Esophagus muscularis mucosa (tissue), 4 donors: Measurements from ENCODE around the gene MID1. TPM values are rescaled to one million over a fixed set of nuclear protein-coding genes. Genes with fewer than 3 reads are reported as not detected.

Source experiments
- DNase-seq: peaks from one replicate; pipeline ENCODE4 v3.0.0-alpha.2; 2017; ENCODE audit errors: extremely low spot score
- H3K27ac ChIP-seq, 4 donors: fragments of 200-600 bp; sonication (generic); replicated peaks in 1 of 4; 1 replicate in 3 of 4; 2 replicates in 1 of 4; pipeline ENCODE4 v1.5.1; 2016 to 2019; ENCODE audit warnings: mild to moderate bottlenecking in 1 of 4
- H3K27me3 ChIP-seq, 4 donors: fragments of 200-600 bp; sonication (generic); one replicate each; pipeline versions ENCODE4 v1.5.1 to v1.6.0; 2016 to 2019
- H3K36me3 ChIP-seq, 4 donors: fragments of 200-600 bp; sonication (generic); one replicate each; pipeline ENCODE4 v1.5.1; 2016 to 2019
- H3K4me1 ChIP-seq, 4 donors: fragments of 200-600 bp; sonication (generic); one replicate each; pipeline ENCODE4 v1.5.1; 2016 to 2019
- H3K4me3 ChIP-seq, 4 donors: fragments of 200-600 bp; sonication (generic); 1 replicate in 2 of 4; 2 replicates in 2 of 4; pipeline ENCODE4 v1.5.1; 2016 to 2019; ENCODE audit warnings: mild to moderate bottlenecking in 4 of 4, moderate library complexity in 1 of 4
- H3K9me3 ChIP-seq, 4 donors: fragments of 200-600 bp; sonication (generic); 1 replicate in 3 of 4; 2 replicates in 1 of 4; pipeline ENCODE4 v1.5.1; 2016 to 2019
- EP300 ChIP-seq: sonication (generic); formaldehyde crosslinking; IDR thresholded peaks from one replicate; pipeline ENCODE4 v1.6.1; 2017; ENCODE audit warnings: antibody characterized with exemption
- POLR2A ChIP-seq: fragments of 450-650 bp; IDR thresholded peaks from one replicate; pipeline ENCODE4 v1.6.1; 2017; ENCODE audit warnings: antibody characterized with exemption, moderate library complexity, mild to moderate bottlenecking, low read depth
- POLR2AphosphoS5 ChIP-seq, 2 donors: sonication (generic); formaldehyde crosslinking; IDR thresholded peaks; one replicate each; pipeline ENCODE4 v1.6.1; 2017; ENCODE audit warnings: antibody characterized with exemption in 2 of 2
- WGBS: methylation state at CpG from one replicate; pipeline ENCODE4 v1.1.5; 2018; 5-methylcytosine and 5-hydroxymethylcytosine counted together
- intact Hi-C: fragments of 100-400 bp; cut with DNase I; formaldehyde crosslinking; loops from one replicate; pipeline ENCODE4 v1.15.1; 2023
- total RNA-seq, 4 donors: library from RNA; depleted of rRNA; stranded (reverse); fragments of >200 nt; gene quantifications; one replicate each; pipeline versions ENCODE4 v1.1.0 to v1.2.1, GENCODE V29; 2016
- TF ChIP-seq, protein P1 (sequence below), 3 experiments: fragments of 200-600 bp in 2 of 3; fragments of 450-650 bp in 1 of 3; sonication (generic) in 2 of 3; IDR thresholded peaks; one replicate each; pipeline ENCODE4 v1.5.1; 2017 to 2019; ENCODE audit warnings: antibody characterized with exemption in 3 of 3, mild to moderate bottlenecking in 2 of 3, moderate library complexity in 1 of 3

Gene MID1
- total RNA-seq, 4 donors from 2014 or later = 11.2 to 22.0 (median 16.2) TPM

DNA sequence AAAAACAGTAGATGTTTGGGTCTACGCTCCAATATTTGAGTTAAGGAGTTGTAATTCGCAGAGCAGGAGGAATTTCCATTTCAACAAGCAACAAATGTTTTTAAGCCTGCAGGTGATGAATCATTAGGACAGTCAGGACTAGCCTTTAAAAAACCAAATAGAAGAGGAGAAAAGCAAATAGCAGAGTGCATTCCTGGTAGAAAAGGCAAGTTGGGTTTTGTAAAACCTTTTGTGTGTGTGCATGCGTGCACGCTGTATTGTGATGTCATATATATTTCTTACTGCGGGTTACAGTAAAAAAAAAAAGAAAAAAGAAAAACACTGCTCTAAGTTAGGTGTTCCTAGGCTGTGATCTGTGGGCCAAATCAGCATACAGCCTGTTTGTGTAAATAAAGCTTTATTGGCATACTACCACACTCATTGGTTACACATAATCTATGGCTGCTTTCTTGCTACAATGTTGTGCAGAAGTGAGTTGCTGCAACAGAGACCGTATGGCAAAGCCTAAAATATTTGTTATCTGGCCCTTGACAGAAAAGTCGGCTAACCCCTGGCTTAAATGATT lies 135.6 kb downstream of the MID1 start:
- Histone ChIP-seq H3K4me3 (no peak overlapping the region), H3K27ac (no peak overlapping the region), H3K36me3 (no peaks in the 10 kb centered on the region), H3K4me1 (peaks cover 0 to 7% (median 0%) of the 10 kb centered on the region in 4 donors), H3K27me3 (no peaks in the 10 kb centered on the region), H3K9me3 (no peaks in the 10 kb centered on the region)
- no peak for DNase-seq
- no peak for TF ChIP-seq POLR2A
- intact Hi-C loops = no loop called here
- 70% methylated on average over 7 of the region's 7 CpGs for WGBS

GRCh38 chrX:10483191-10483831 lies 137.1 kb downstream of the MID1 start:
- intact Hi-C loops = no loop called here
- TF ChIP-seq POLR2AphosphoS5 (IDR thresholded peaks at IDR 0.05) = peak in 1 of 2 donors; percentile 10
- TF ChIP-seq POLR2A = no peak
- no peak for TF ChIP-seq EP300
- TF ChIP-seq, protein P1, sequence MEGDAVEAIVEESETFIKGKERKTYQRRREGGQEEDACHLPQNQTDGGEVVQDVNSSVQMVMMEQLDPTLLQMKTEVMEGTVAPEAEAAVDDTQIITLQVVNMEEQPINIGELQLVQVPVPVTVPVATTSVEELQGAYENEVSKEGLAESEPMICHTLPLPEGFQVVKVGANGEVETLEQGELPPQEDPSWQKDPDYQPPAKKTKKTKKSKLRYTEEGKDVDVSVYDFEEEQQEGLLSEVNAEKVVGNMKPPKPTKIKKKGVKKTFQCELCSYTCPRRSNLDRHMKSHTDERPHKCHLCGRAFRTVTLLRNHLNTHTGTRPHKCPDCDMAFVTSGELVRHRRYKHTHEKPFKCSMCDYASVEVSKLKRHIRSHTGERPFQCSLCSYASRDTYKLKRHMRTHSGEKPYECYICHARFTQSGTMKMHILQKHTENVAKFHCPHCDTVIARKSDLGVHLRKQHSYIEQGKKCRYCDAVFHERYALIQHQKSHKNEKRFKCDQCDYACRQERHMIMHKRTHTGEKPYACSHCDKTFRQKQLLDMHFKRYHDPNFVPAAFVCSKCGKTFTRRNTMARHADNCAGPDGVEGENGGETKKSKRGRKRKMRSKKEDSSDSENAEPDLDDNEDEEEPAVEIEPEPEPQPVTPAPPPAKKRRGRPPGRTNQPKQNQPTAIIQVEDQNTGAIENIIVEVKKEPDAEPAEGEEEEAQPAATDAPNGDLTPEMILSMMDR (IDR thresholded peaks at IDR 0.05) = no peak
- no peak for DNase-seq
- H3K27me3 ChIP-seq = no peaks in the 10 kb centered on the region
- peak overlapping the region; percentile 35 to 62 (median 50) for H3K27ac ChIP-seq
- H3K9me3 ChIP-seq = no peaks in the 10 kb centered on the region
- H3K36me3 ChIP-seq = no peaks in the 10 kb centered on the region
- H3K4me1 ChIP-seq = peaks cover 0 to 7% (median 0%) of the 10 kb centered on the region in 4 donors
- no peak overlapping the region for H3K4me3 ChIP-seq
- WGBS = 73% methylated on average over 9 of the region's 9 CpGs

DNA sequence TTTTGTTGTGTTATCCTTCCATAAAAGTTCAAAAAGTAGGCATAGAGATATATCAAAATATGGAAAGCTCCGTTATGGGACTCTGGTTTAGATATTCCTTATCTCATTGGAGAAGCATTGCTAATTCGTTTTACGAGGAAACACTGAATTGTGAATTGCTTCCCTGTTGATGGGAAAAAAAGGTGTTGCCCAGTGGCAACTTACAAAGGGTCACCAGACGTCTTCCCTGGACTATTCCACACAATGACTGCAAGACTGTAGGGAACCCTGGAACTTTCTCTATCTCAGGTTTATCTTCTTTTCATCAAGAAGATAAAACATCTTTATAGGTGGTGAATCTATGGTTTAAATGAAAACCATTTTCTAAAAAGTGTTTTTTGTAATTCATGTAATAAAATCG lies 137.7 kb downstream of the MID1 start:
- no peak for TF ChIP-seq POLR2AphosphoS5 (IDR thresholded peaks at IDR 0.05)
- no peak for TF ChIP-seq POLR2A
- TF ChIP-seq, protein P1 (IDR thresholded peaks at IDR 0.05) = no peak
- no peak for TF ChIP-seq EP300
- Histone ChIP-seq H3K36me3 (no peaks in the 10 kb centered on the region), H3K4me1 (peaks cover 0 to 7% (median 0%) of the 10 kb centered on the region in 4 donors), H3K9me3 (no peaks in the 10 kb centered on the region), H3K27me3 (no peaks in the 10 kb centered on the region), H3K27ac (peak overlapping the region in 3 of 4 donors; percentile 15 to 50 (median 22)), H3K4me3 (no peak overlapping the region)
- 72% methylated on average over 5 of the region's 5 CpGs for WGBS
- intact Hi-C loops = no loop called here
- no peak for DNase-seq

DNA sequence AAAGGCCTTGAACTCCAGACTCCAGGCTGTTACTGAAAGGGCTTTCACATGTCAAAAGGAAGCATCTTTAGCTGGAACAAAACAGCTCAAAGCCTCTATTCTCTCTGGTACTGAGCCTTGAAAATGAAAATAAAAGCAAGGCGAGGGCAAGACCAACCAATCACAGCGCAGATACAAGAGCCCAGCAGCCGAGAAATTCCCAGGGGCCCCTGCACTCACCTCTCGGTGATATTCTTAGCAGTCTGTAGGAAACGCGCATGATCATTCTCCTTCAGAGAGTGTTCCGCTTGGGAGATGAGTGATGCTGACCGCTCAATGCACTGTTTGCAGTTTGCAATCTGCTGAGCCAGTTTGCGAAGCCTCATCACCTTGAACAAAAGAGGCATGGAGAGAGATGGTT lies 138.1 kb downstream of the MID1 start:
- no peak overlapping the region for H3K4me3 ChIP-seq
- no peaks in the 10 kb centered on the region for H3K9me3 ChIP-seq
- no peaks in the 10 kb centered on the region for H3K36me3 ChIP-seq
- intact Hi-C loops = no loop called here
- DNase-seq = no peak
- WGBS = 69% methylated on average over 9 of the region's 9 CpGs
- TF ChIP-seq EP300 (no peak), POLR2AphosphoS5 (IDR thresholded peaks at IDR 0.05) (no peak), POLR2A (no peak)
- TF ChIP-seq, protein P1 (IDR thresholded peaks at IDR 0.05) = no peak
- peak overlapping the region in 3 of 4 donors; percentile 15 to 50 (median 22) for H3K27ac ChIP-seq
- no peaks in the 10 kb centered on the region for H3K27me3 ChIP-seq
- peaks cover 0 to 7% (median 0%) of the 10 kb centered on the region in 4 donors for H3K4me1 ChIP-seq

- no peak for TF ChIP-seq POLR2AphosphoS5 (IDR thresholded peaks at IDR 0.05)
- TF ChIP-seq, protein P1 (IDR thresholded peaks at IDR 0.05) = no peak
- no peak for TF ChIP-seq EP300
- TF ChIP-seq POLR2A = no peak
- Histone ChIP-seq H3K27ac (no peak overlapping the region), H3K4me3 (no peak overlapping the region), H3K36me3 (no peaks in the 10 kb centered on the region), H3K27me3 (no peaks in the 10 kb centered on the region), H3K4me1 (no peaks in the 10 kb centered on the region), H3K9me3 (no peaks in the 10 kb centered on the region)
- WGBS = 89% methylated on average over 5 of the region's 5 CpGs
- intact Hi-C loops = no loop called here
- no peak for DNase-seq
Observed at GRCh38 chrX:10480861-10481260, 139.5 kb downstream of the MID1 start.
